Gastrocnemius medialis (tissue), 4 donors: ENCODE results near the gene UBQLN4.

Experiments used
- POLR2A ChIP-seq, 2 donors: fragments of 450-650 bp; IDR thresholded peaks; one replicate each; pipeline ENCODE4 v1.6.1; 2017; ENCODE audit warnings: antibody characterized with exemption in 2 of 2, mild to moderate bottlenecking in 2 of 2, moderate library complexity in 2 of 2
- TF ChIP-seq, protein P1 (sequence below), 5 experiments: fragments of 450-650 bp in 3 of 5; fragments of 200-600 bp in 2 of 5; sonication (generic) in 2 of 5; IDR thresholded peaks in 4 of 5; conservative IDR thresholded peaks in 1 of 5; 1 replicate in 4 of 5; 2 replicates in 1 of 5; pipeline ENCODE4 v1.5.1; 2016 to 2019; ENCODE audit warnings: antibody characterized with exemption in 5 of 5, mild to moderate bottlenecking in 3 of 5, moderate library complexity in 3 of 5

GRCh38 chr1:156062189-156062588, 8.6 kb upstream of the UBQLN4 start:
- TF ChIP-seq, protein P1, sequence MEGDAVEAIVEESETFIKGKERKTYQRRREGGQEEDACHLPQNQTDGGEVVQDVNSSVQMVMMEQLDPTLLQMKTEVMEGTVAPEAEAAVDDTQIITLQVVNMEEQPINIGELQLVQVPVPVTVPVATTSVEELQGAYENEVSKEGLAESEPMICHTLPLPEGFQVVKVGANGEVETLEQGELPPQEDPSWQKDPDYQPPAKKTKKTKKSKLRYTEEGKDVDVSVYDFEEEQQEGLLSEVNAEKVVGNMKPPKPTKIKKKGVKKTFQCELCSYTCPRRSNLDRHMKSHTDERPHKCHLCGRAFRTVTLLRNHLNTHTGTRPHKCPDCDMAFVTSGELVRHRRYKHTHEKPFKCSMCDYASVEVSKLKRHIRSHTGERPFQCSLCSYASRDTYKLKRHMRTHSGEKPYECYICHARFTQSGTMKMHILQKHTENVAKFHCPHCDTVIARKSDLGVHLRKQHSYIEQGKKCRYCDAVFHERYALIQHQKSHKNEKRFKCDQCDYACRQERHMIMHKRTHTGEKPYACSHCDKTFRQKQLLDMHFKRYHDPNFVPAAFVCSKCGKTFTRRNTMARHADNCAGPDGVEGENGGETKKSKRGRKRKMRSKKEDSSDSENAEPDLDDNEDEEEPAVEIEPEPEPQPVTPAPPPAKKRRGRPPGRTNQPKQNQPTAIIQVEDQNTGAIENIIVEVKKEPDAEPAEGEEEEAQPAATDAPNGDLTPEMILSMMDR (IDR thresholded peaks at IDR 0.05 in 4 of 5, conservative IDR thresholded peaks at IDR 0.05 in 1 of 5) = no peak
- no peak for TF ChIP-seq POLR2A (IDR thresholded peaks at IDR 0.05)
